NCI-H146 treated with DMSO at 0.1 percent for 48 hours (cell line): ENCODE data around the gene RIMS1.
"Not testable (repeated sequence)": the region's sequence is repeated elsewhere in the genome, so short reads cannot be mapped to it uniquely, and the experiment has no call there.

Experiments
- DNase-seq: peaks from one replicate; lab custom pipeline; 2025; ENCODE audit not compliant: unreplicated experiment; lab: John Stamatoyannopoulos, UW

RIMS1 gene

DNA sequence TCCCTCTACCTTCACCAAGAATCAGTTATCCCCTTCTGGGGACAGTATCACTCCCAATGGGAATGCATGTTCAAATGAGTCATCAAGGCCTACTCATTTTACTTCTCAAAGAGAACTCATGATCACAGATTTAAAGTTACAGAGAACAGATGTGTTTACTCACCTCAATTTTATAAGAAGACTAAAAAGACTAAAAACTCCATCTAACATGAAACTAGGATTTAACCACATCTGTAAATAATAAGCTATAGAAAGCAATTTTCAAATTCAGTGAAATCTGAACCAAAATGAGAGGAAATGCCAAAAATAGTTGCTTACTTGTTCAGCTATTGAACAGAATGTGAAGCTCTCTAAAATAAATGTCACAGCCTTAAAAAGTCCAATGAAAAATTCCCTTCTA is 435.4 kb downstream of the RIMS1 start:
- DNase-seq, result no peak

GRCh38 chr6:72322771-72323170 is 436.4 kb downstream of the RIMS1 start:
- DNase-seq, result no peak

GRCh38 chr6:72324591-72324990 is 438.2 kb downstream of the RIMS1 start:
- no peak for DNase-seq

- no peak for DNase-seq
These were observed 442.4 kb downstream of the RIMS1 start for GRCh38 chr6:72328775-72329174.

- DNase-seq, result not testable (repeated sequence)
These were observed 448.9 kb downstream of the RIMS1 start for GRCh38 chr6:72335203-72335602.

DNA sequence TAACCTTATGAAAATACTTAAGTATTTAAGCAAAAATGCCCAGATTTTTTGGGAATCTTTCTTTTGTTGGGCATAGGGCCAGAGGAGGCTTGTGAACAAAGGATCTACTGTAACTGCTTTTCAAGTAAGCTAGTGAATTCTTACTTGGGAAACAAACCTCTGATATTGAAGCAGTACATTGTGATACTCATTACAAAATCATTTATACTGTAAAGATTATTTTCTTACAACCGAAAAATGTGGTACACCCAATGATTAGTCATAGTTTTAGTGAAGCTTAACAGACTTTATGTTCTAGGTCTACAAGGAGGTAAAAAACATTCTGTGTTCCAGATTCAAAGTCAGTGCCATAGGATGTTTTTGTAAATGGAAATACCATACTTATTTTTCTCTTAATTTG is 462.6 kb downstream of the RIMS1 start:
- no peak for DNase-seq

- DNase-seq, result no peak
These were observed 464.0 kb downstream of the RIMS1 start for GRCh38 chr6:72350296-72350881.

DNA sequence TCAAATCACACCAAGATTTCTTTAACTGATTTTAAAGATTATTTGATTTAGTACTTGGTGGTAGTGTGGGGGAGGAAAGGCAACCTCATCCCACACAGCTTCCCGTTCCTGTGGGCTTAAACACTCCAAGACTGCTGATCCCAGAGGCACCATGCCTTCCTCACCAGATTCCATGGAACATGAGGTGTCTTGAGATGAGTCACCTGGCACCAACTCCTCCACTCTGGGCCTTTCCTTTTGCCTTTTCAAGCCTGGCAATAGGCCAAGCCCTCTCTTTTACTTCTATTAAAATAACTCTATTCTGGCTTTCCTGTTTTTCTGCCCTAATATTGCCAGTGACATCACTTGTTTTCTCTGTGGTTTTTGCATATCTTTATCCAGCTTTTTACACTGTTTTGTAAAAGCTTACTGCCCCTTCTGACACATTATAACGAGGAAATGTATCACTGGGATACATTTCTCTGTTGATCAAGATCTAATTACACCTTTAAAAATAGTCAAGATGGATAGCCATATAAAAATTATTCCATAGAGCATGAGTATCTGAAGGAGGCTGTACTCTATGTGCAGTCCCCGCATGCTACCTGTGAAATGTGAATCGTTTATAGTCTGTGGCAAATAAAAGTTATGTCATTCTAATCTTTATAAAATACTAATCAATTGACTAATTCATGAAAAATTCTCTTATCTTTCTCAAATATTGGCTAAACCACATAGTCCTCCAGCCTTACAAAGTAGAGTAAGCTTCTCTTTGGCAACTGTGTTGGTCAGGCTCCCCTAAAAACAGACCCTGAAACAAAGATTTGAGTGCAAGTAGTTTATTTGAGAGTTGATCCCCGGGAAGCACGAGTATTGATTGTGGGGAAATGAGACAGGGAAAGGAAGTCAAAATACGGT is 477.7 kb downstream of the RIMS1 start:
- DNase-seq, result no peak

- no peak for DNase-seq
These were observed 479.4 kb downstream of the RIMS1 start for GRCh38 chr6:72365773-72366172.

DNA sequence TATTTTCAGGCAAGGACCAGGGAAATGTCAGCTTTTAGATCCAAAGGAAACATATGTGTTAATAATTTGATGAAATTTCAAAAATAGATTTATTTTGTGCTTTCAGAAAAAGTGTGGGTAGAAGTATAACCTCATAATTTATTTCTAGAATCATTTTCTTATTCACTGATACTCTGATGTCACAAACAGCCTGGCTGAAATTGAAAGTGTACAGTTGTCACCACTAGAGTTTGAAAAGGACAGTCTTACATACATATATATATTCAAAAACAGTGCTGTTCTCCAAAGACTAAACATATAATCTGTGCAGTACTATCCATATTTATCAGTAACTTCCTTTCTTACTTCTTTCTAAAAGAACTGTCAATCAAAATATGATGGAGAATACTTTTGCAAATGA is 481.1 kb downstream of the RIMS1 start:
- DNase-seq, result no peak

DNA sequence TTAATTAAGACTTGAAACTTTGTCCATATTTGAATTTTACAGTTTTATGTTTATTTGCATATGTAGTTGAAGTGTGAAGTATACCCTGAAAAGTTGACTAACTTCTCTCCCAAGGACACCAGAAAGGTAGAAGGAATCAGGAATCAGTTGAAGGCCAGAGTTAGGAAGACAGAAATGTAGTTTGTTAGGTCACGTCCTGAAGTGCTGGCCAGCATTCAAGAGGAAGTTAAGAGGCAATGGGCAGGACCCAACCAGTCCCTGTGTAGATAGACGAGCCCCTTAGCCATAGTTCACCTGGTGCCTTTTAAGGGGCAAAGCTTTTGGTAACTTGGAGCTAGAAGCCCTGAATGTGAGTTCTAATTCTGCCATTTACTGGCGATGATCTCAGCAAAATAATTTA is 485.1 kb downstream of the RIMS1 start:
- no peak for DNase-seq

DNA sequence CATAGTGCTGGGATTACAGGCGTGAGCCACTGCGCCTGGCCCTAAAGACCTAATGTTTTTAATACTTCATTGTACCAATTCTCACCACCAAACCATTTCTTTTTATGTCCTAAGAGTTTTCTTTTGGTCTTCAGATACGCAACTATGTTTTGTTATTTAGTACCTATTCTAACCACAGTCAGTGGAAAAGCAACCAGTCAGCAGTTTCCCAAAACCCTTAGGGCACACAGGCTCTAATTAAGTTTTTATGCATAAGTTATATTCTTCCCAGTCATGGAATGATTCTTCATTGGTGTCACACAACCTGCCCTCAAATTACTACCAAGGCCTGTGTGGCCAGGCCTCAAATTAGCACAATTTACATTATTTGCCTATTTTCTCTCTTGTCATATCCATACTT is 487.8 kb downstream of the RIMS1 start:
- DNase-seq, result no peak

DNA sequence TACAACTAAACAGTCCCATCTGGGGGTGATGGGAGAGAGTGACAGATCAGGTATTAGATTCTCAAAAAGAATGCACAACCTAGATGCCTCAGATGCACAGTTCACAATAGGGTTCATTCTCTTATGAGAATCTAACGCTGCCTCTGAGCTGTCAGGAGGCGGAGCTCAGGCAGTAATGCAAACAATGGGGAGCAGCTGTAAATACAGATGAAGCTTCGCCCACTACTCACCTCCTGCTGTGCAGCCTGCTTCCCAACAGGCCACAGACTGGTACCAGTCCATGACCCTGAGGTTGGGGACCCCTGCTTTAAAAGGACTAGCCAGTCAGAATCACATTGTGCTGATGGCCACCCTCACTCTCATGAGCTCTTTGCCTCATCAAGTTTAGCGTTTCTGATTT is 488.5 kb downstream of the RIMS1 start:
- DNase-seq, result no peak

DNA sequence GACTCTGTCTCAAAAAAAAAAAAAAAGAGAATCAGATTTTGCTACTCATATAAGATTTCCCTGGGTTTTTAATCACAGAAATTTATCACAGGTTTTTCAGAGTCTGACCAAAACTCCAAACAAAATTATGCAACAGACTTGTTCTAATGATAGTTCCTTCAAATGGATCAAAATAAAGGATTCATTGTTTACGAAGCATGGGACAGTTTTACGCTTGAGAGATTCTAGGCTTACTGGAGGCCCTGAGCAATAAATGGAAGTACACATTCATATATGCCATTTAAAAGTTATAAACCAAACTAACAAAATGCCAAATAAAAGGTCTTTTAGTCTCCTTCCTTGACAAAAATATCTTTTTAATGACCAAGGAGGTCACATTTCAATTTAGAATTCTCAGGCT is 490.4 kb downstream of the RIMS1 start:
- DNase-seq, result no peak

DNA sequence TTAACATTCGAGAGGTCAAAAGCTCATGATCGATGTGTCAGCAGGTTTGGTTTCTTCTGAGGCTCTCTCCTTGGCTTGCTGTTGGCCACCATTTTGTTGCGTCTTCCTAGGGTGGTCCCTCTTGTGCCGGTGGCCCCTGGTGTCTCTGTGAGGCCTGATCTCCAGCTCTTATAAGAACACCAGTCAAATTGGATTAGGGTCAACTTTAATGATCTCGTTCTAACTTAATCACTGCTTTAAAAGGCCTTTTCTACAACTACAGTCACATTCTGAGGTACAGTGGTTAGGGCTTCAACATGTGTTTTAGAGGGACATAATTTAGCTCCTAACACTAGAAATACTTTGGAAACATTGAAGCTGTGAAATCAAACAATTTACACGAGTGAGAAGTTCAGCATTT is 494.7 kb downstream of the RIMS1 start:
- DNase-seq, result no peak

GRCh38 chr6:72382602-72383529 is 496.5 kb downstream of the RIMS1 start:
- no peak for DNase-seq

GRCh38 chr6:72386324-72386723 is 500.0 kb downstream of the RIMS1 start:
- DNase-seq, result no peak

DNA sequence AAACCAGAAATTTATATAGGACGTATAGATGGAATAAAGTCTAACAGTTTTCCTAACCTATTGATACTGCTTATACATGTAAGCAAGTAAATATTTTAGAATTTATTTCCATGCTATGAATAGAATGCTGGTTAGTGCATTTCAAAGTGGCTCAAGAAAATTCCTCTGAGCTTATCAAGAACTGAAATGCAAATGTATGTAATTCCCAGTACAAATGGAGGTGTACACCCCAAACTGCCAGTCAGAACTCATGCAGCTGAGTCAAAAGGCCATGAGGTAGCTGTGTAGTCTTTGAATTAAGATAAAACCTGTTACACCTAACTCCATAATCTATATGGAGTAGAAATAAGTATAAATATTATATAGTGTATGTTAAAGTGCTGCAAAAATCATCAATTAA is 503.3 kb downstream of the RIMS1 start:
- DNase-seq, result no peak

GRCh38 chr6:72390548-72390947 is 504.2 kb downstream of the RIMS1 start:
- DNase-seq, result no peak

GRCh38 chr6:72401865-72402264 is 515.5 kb downstream of the RIMS1 start:
- DNase-seq, result no peak

GRCh38 chr6:72403413-72403812 is 517.1 kb downstream of the RIMS1 start:
- DNase-seq, result no peak

- DNase-seq, result no peak
These were observed 520.2 kb downstream of the RIMS1 start for GRCh38 chr6:72406517-72406916.
